WERI-Rb-1 (cell line): ENCODE results near the gene AIFM3.

Source experiments
- DNase-seq: peaks from one replicate; pipeline ENCODE4 v3.0.0-alpha.2; 2020
- H3K27ac ChIP-seq: fragments of 250-450 bp; sonication (Bioruptor Pico); 2 replicates; pipeline ENCODE4 v1.5.1; 2020; ENCODE audit warnings: mild to moderate bottlenecking, moderate library complexity
- H3K27me3 ChIP-seq: fragments of 250-450 bp; sonication (Bioruptor Pico); 2 replicates; pipeline ENCODE4 v1.5.1; 2021; ENCODE audit warnings: mild to moderate bottlenecking, low read depth, moderate library complexity; ENCODE audit not compliant: insufficient read depth, severe bottlenecking
- H3K36me3 ChIP-seq: fragments of 250-450 bp; sonication (Bioruptor Pico); 2 replicates; pipeline ENCODE4 v1.5.1; 2020; ENCODE audit warnings: mild to moderate bottlenecking, moderate library complexity
- H3K4me3 ChIP-seq: 2 replicates; pipeline ENCODE4 v1.5.1; 2011; ENCODE audit warnings: low read depth, mild to moderate bottlenecking, control low read depth, low read length
- H3K9me3 ChIP-seq: fragments of 250-450 bp; sonication (Bioruptor Pico); 2 replicates; pipeline ENCODE4 v1.5.1; 2021; ENCODE audit warnings: mild to moderate bottlenecking, moderate library complexity; ENCODE audit not compliant: severe bottlenecking
- TF ChIP-seq, protein P1 (sequence below): IDR thresholded peaks from 2 replicates; pipeline ENCODE4 v1.5.1; 2011; ENCODE audit warnings: low read depth, mild to moderate bottlenecking, control low read depth, inconsistent platforms, low read length

AIFM3 gene, protein sequence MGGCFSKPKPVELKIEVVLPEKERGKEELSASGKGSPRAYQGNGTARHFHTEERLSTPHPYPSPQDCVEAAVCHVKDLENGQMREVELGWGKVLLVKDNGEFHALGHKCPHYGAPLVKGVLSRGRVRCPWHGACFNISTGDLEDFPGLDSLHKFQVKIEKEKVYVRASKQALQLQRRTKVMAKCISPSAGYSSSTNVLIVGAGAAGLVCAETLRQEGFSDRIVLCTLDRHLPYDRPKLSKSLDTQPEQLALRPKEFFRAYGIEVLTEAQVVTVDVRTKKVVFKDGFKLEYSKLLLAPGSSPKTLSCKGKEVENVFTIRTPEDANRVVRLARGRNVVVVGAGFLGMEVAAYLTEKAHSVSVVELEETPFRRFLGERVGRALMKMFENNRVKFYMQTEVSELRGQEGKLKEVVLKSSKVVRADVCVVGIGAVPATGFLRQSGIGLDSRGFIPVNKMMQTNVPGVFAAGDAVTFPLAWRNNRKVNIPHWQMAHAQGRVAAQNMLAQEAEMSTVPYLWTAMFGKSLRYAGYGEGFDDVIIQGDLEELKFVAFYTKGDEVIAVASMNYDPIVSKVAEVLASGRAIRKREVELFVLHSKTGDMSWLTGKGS

DNA sequence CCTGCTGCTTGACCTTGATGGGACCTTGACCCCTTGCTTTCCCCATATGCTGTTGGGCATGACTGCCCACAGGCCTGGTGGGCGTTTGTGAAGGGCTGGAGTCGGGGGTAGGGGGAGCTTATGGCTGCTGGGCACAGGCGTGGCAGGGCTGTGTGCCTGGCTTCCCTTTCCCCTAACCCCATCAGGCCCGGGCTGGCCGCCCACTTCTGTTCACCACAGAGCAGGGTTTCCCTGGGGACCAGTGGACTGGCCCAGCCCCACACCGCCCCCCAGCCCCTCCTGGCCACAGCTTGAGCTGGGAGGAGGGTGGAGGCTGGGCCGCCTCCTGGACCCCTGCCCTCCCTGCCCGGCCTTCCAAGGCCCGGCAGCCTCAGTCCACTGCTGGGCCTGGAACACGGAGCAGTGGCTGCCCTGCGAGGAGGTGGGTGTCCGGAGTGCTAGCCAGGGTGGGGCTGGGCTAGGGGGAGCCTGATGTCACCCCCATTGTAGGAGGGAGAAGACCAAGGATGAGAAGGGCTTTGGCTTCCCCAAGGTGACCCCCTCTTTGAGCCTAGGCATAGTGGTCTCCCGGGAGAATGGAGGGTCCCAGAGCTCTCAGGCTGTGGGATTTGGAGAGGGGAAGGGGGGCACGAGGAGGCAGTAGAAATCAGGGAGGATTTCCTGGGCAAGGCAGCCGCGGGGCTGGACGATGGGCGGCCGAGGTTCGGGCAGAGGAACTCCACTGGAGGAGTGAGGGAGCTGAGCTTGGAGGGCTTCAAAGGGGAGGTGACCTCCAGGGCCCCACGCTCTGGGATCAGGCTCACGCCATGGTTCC is at the start of gene AIFM3:
AIFM3 (plus strand) TSS at position 373 of the 814 bp plus-strand sequence. CDS start 690 bp downstream, outside the sequence.
- Histone ChIP-seq H3K27ac (peak within 1 kb of the TSS; percentile 82), H3K4me3 (no peak within 1 kb of the TSS; the same call in 1 of the 2 replicates), H3K9me3 (no peaks in the 10 kb centered on the region), H3K36me3 (no peaks in the 10 kb centered on the region), H3K27me3 (no peaks in the 10 kb centered on the region)
- TF ChIP-seq, protein P1, sequence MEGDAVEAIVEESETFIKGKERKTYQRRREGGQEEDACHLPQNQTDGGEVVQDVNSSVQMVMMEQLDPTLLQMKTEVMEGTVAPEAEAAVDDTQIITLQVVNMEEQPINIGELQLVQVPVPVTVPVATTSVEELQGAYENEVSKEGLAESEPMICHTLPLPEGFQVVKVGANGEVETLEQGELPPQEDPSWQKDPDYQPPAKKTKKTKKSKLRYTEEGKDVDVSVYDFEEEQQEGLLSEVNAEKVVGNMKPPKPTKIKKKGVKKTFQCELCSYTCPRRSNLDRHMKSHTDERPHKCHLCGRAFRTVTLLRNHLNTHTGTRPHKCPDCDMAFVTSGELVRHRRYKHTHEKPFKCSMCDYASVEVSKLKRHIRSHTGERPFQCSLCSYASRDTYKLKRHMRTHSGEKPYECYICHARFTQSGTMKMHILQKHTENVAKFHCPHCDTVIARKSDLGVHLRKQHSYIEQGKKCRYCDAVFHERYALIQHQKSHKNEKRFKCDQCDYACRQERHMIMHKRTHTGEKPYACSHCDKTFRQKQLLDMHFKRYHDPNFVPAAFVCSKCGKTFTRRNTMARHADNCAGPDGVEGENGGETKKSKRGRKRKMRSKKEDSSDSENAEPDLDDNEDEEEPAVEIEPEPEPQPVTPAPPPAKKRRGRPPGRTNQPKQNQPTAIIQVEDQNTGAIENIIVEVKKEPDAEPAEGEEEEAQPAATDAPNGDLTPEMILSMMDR = no peak
- no peak for DNase-seq

DNA sequence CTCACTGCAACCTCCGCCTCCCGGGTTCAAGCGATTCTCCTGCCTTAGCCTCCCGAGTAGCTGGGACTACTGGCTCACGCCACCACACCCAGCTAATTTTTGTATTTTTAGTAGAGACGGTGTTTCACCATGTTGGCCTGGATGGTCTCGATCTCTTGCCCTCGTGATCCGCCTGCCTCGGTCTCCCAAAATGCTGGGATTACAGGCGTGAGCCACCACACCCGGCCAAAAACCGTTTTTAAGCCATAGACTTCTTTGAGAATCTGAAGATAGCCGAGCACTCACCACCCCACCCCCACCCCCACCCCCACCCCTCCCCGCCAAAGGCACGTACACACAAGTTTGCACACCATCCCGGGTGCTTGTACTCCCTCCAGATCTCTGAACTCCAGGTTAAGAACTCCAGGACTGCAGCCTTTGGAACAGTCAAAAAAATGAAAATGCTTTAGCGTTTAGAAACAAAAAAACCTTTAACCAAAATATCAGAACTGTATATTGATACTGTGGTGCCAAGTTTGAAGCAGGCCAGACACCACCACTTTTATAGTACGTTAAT is 48.3 kb upstream of the AIFM3 start:
- Histone ChIP-seq H3K36me3 (peaks cover 41% of the 10 kb centered on the region), H3K4me3 (peak overlapping the region; percentile 97), H3K27me3 (no peaks in the 10 kb centered on the region), H3K9me3 (no peaks in the 10 kb centered on the region), H3K27ac (peak overlapping the region; percentile 93)
- DNase-seq = no peak
- TF ChIP-seq, protein P1 = no peak

DNA sequence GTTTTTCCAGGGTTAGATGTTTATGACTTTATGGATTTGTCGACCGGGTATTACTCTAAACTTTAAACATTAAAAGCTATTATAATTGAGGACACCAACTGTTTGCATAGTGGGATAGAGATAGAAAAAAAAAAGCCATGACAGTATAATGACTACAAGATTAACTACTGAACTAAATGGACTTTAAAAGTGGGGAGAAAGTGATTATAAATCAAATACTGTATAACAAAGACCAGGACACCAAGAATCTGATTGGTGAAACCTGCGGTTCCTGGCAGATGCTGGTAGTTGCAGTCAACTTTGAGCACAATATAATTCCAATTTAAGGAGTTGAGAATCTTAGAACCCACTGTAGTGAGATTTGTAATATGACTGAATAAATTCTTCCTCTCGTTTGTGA is 47.3 kb upstream of the AIFM3 start:
- Histone ChIP-seq H3K9me3 (no peaks in the 10 kb centered on the region), H3K4me3 (peak overlapping the region; percentile 97), H3K27ac (no peak overlapping the region), H3K36me3 (peaks cover 49% of the 10 kb centered on the region), H3K27me3 (no peaks in the 10 kb centered on the region)
- DNase-seq = no peak
- TF ChIP-seq, protein P1 = no peak

DNA sequence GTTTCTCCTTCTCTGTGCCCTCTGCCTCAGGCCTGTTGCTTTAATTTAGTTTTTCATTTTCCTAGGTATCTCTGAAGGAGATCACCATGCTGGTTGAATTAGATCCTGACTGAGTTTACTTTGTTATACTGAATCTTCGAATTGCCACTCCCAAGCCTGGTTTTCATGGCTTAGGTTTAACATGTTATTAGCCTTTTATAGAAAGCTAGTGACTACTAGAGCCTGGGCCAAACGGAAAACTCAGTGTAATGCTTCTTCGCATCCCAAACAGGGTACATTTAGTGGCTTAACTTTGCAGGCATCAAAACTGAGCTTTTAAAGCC is 46.2 kb upstream of the AIFM3 start:
- H3K4me3 ChIP-seq = no peak overlapping the region
- no peaks in the 10 kb centered on the region for H3K27me3 ChIP-seq
- H3K27ac ChIP-seq = no peak overlapping the region
- DNase-seq = no peak
- H3K9me3 ChIP-seq = no peaks in the 10 kb centered on the region
- TF ChIP-seq, protein P1 = no peak
- peaks cover 58% of the 10 kb centered on the region for H3K36me3 ChIP-seq

DNA sequence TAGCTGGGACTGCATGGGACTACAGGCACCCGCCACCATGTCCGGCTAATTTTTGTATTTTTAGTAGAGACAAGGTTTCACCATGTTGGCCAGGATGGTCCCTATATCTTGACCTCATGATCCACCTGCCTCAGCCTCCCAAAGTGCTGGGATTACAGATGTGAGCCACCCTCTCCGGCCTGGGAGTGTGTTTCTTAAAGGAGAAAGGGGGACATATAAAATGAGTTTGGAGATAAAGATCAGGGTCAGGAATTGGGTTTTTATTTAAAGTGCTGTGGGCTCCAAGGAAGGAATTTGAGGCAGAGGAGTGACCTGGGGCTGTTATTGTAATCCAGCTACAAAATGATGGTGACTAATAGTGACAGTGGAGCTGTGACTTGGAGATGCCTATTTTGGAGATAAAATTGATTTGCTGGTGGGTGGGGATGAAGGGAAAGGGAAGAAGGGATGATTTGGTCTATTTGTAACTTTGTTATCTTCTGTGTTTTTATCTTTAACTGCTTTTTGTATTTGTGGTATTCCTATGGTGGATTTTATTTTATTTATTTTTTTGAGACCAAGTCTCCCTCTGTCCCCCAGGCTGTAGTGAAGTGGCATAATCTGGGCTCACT is 44.8 kb upstream of the AIFM3 start:
- H3K36me3 ChIP-seq = peaks cover 62% of the 10 kb centered on the region
- H3K4me3 ChIP-seq = no peak overlapping the region
- no peaks in the 10 kb centered on the region for H3K27me3 ChIP-seq
- no peaks in the 10 kb centered on the region for H3K9me3 ChIP-seq
- no peak overlapping the region for H3K27ac ChIP-seq
- TF ChIP-seq, protein P1 = no peak
- DNase-seq = no peak
